Measurements from ENCODE around the gene RUNX1.

GRCh38 chr21:34794686-34795085 lies 254.4 kb downstream of the RUNX1 start:
- no peak for TF ChIP-seq CTCF (conservative IDR thresholded peaks at IDR 0.05; ENCODE audit: low read depth, low read length)
- no peak for TF ChIP-seq EZH2 (IDR thresholded peaks at IDR 0.05; ENCODE audit: borderline replicate concordance, low read depth, low read length, poor library complexity, severe bottlenecking)

All from A673 (cell line).